Ovary (tissue), 9 donors: ENCODE measurements around the gene SBNO1. TPM values are rescaled to one million over a fixed set of nuclear protein-coding genes. Genes with fewer than 3 reads are reported as not detected.
"Not testable (repeated sequence)": the region's sequence is repeated elsewhere in the genome, so short reads cannot be mapped to it uniquely, and the experiment has no call there.

Experiments
- DNase-seq, 5 donors: peaks; one replicate each; pipeline ENCODE4 v3.0.0-alpha.2; 2019 to 2020
- H3K27ac ChIP-seq, 2 donors: fragments of 200-600 bp; one replicate each; pipeline versions ENCODE4 v1.5.1 to v1.8.0; 2019 to 2022
- H3K27me3 ChIP-seq: fragments of 200-600 bp; one replicate; pipeline ENCODE4 v1.8.0; 2022
- H3K36me3 ChIP-seq: fragments of 200-600 bp; sonication (generic); one replicate; pipeline ENCODE4 v1.5.1; 2019
- H3K4me1 ChIP-seq: one replicate; pipeline ENCODE4 v1.8.1; 2013; ENCODE audit warnings: mild to moderate bottlenecking, moderate library complexity; ENCODE audit not compliant: insufficient read depth
- H3K4me3 ChIP-seq: fragments of 200-600 bp; sonication (generic); one replicate; pipeline ENCODE4 v1.5.1; 2017
- H3K9me3 ChIP-seq, 2 donors: fragments of 200-600 bp in 1 of 2; sonication (generic) in 1 of 2; one replicate each; pipeline versions ENCODE4 v1.5.1 to v1.8.1; 2013 to 2019; ENCODE audit warnings: mild to moderate bottlenecking in 1 of 2, moderate library complexity in 1 of 2
- EP300 ChIP-seq: sonication (generic); formaldehyde crosslinking; IDR thresholded peaks from one replicate; pipeline ENCODE4 v1.6.1; 2017; ENCODE audit warnings: antibody characterized with exemption
- POLR2A ChIP-seq: fragments of 450-650 bp; IDR thresholded peaks from one replicate; pipeline ENCODE4 v1.6.1; 2017; ENCODE audit warnings: antibody characterized with exemption, mild to moderate bottlenecking, moderate library complexity
- WGBS, 3 donors: extraction: QIAGEN DNeasy Blood & Tissue Kit in 1 of 3; methylation state at CpG; one replicate each; pipeline versions ENCODE4 v1.1.5 to v1.1.7; 2013 to 2017; 5-methylcytosine and 5-hydroxymethylcytosine counted together
- intact Hi-C, 4 donors: fragments of 100-400 bp; cut with DNase I; formaldehyde crosslinking; loops; one replicate each; pipeline versions ENCODE4 v1.11.0 to v1.15.1; 2022 to 2023
- polyA plus RNA-seq, 2 donors: library from polyadenylated mRNA; stranded (reverse); fragments of 200-250 nt in 1 of 2; fragments of 350-450 nt in 1 of 2; fragmentation: Illumina TruSeq in 1 of 2; extraction: RNeasy Lipid Tissue Mini Kit (QIAGEN cat#74804) in 1 of 2; gene quantifications; one replicate each; pipeline ENCODE4 v1.2.3, GENCODE V29; 2013 to 2014
- total RNA-seq, 7 donors: library from RNA; depleted of rRNA in 2 of 7; stranded (reverse); fragments of >200 nt in 2 of 7; fragmentation: NEBNext Ultra II Directional in 3 of 7; extraction: Animal tissue kit (Norgen Biotek cat#: 25700) in 3 of 7; gene quantifications; one replicate each; pipeline versions ENCODE4 v1.1.0 to v1.2.4, GENCODE V29; 2016 to 2023
- TF ChIP-seq, protein P1 (sequence below), 3 donors: fragments of 450-650 bp in 2 of 3; fragments of 200-600 bp in 1 of 3; IDR thresholded peaks; one replicate each; pipeline versions ENCODE4 v1.5.1 to v1.8.0; 2016 to 2022; ENCODE audit warnings: antibody characterized with exemption in 3 of 3, mild to moderate bottlenecking in 1 of 3
- donor health status: DM: no; HTN: no; CAD: no; lungs with moderate emphysema.
- donor health status: DM: no; HTN: no; CAD: no.
- donor health status: Bipolar disorder and iron deficiency.
- donor health status: DM: yes; HTN: yes; CAD: no.
- donor health status: DM: no; HTN: no; CAD: no.
- donor health status: DM: yes; HTN: yes; CAD: no.

SBNO1 gene
- total and polyA plus RNA-seq, 9 donors: 5.7 to 34.0 (median 26.9) TPM

DNA sequence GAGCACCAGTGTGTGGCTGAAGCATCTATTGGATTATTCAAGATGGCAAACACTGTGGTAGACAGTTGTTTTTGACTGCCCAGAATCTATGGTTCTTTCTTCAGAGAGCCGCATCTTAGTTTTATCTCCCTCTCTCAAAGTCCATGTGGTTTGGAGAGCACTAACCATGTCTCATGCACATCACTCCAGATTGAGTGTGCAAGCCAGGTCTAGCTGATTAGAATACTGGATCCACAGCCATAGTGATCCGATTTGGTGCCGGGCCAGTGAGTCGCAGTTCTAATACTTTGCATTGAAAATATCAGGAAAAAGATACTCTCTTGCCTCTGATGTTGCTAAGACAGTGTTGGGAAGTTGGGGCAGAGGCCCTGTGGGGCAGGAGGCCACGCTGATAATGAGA lies 4.6 kb upstream of the SBNO1 start:
- H3K27ac ChIP-seq: no peak overlapping the region
- TF ChIP-seq POLR2A (no peak), EP300 (no peak)
- TF ChIP-seq, protein P1, sequence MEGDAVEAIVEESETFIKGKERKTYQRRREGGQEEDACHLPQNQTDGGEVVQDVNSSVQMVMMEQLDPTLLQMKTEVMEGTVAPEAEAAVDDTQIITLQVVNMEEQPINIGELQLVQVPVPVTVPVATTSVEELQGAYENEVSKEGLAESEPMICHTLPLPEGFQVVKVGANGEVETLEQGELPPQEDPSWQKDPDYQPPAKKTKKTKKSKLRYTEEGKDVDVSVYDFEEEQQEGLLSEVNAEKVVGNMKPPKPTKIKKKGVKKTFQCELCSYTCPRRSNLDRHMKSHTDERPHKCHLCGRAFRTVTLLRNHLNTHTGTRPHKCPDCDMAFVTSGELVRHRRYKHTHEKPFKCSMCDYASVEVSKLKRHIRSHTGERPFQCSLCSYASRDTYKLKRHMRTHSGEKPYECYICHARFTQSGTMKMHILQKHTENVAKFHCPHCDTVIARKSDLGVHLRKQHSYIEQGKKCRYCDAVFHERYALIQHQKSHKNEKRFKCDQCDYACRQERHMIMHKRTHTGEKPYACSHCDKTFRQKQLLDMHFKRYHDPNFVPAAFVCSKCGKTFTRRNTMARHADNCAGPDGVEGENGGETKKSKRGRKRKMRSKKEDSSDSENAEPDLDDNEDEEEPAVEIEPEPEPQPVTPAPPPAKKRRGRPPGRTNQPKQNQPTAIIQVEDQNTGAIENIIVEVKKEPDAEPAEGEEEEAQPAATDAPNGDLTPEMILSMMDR (IDR thresholded peaks at IDR 0.05): no peak
- intact Hi-C loops: no loop called here
- H3K4me1 ChIP-seq: no peaks in the 10 kb centered on the region
- H3K36me3 ChIP-seq: no peaks in the 10 kb centered on the region
- WGBS, 3 donors: 85 to 94% (median 93%) methylated on average over 5 of the region's 5 CpGs
- H3K4me3 ChIP-seq: no peak overlapping the region
- no peaks in the 10 kb centered on the region for H3K9me3 ChIP-seq
- H3K27me3 ChIP-seq: no peaks in the 10 kb centered on the region
- DNase-seq: peak in 1 of 5 donors; percentile 16

DNA sequence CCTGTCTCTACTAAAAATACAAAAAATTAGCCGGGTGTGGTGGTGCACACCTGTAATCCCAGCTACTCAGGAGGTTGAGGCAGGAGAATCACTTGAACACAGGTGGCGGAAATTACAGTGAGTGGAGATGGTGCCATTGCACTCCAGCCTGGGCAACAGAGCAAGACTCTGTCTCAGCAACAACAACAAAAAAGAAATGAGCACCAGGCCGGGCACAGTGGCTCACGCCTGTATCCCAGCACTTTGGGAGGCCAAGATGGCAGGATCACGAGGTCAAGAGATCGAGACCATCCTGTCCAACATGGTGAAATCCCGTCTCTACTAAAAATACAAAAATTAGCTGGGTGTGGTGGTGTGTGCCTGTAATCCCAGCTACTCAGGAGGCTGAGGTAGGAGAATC lies 3.8 kb upstream of the SBNO1 start:
- H3K36me3 ChIP-seq, H3K4me3 ChIP-seq, H3K27ac ChIP-seq, H3K9me3 ChIP-seq, H3K27me3 ChIP-seq, H3K4me1 ChIP-seq, intact Hi-C loops: not testable (repeated sequence)
- WGBS, 3 donors: 91 to 93% (median 91%) methylated on average over 7 of the region's 7 CpGs
- DNase-seq: peak in 1 of 5 donors; percentile 19

DNA sequence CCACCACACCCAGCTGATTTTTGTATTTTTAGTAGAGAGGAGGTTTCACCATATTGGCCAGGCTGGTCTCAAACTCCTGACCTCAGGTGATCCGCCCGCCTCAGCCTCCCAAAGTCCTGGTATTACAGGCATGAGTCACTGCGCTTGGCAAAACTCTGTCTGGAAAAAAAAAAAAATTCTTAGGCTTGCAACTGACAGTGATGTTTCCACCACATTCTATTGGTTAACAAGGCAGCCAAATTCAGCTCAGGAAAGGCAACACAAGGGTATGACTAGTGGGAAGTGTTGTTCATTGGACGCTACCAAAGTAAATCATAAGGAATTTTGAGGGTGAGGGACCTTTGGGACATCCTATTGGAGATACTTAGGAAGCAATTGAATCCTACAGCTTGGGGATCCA lies 2.9 kb upstream of the SBNO1 start:
- peaks cover 2% of the 10 kb centered on the region for H3K4me1 ChIP-seq
- no peak overlapping the region for H3K27ac ChIP-seq
- 88 to 93% (median 91%) methylated on average over 4 of the region's 4 CpGs for WGBS, 3 donors
- no peaks in the 10 kb centered on the region for H3K27me3 ChIP-seq
- intact Hi-C loops: no loop called here
- no peak overlapping the region for H3K4me3 ChIP-seq
- no peaks in the 10 kb centered on the region for H3K36me3 ChIP-seq
- TF ChIP-seq, protein P1 (IDR thresholded peaks at IDR 0.05): no peak
- TF ChIP-seq POLR2A (no peak), EP300 (no peak)
- H3K9me3 ChIP-seq: no peaks in the 10 kb centered on the region
- peak in 1 of 5 donors; percentile 25 for DNase-seq

DNA sequence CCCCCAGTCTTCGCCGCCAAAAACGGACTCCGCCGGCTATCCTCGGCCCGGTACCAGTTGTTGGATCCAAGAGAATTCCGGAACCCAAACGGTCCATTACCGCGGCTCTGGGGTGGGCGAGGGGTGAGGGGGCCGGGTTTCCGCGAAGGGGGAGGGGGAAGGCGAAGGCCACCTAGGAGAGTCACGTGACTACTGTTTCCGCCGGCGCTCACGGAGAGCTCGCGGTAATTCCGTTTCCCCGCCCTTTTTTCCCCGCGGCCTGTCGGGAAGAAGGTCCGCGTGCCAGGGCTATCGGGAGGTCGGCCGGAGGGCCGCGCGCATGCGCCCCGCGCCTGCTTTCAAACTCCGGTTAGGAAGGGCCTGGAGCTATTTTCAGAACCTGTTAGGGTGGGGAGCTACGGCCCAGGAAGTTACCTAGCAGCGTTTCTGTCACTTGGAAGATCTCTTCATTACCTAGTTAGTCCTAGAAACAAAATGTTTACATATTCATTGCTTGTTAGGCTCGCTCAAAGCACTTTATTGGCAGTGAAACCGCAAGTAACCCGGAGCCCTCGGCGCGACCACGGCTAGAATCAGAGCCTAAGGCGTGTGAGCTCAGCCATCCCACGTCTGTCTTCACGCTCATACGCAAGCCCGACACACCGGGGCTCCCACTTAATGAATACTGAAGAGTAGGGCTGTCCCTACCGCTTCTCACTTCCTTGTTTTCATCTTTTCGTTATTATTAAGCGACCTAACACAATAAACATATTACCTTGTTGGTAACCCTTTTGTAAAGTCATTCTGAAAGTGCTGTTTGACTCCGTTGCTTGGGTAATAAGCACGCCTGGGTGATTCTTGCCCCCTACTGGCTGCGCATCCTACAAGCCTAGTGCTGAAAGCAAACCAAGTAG lies 624 bp upstream of the SBNO1 start:
- Histone ChIP-seq H3K9me3 (no peaks in the 10 kb centered on the region), H3K27ac (peak overlapping the region; percentile 83 to 93), H3K4me3 (peak overlapping the region; percentile 67), H3K27me3 (no peaks in the 10 kb centered on the region), H3K36me3 (no peaks in the 10 kb centered on the region), H3K4me1 (peaks cover 6% of the 10 kb centered on the region)
- 0 to 1% (median 1%) methylated on average over 41 to 61 of the region's 61 CpGs for WGBS, 3 donors
- intact Hi-C loops: loop anchor here in 2 of 4 donors (2.0 kb wide), 2 partner anchors 24 to 94 kb away; partner anchors contain the start of gene CDK2AP1 (in 1 of the 2)
- peak; percentile 98 to 99 (median 98) for DNase-seq
- TF ChIP-seq POLR2A (peak; percentile 55), EP300 (peak; percentile 50)
- TF ChIP-seq, protein P1 (IDR thresholded peaks at IDR 0.05): peak in 2 of 3 donors; percentile 80 to 83
